Heart right ventricle (tissue), 16 donors: ENCODE data around the gene AKAP11. TPM values are rescaled to one million over a fixed set of nuclear protein-coding genes. Genes with fewer than 3 reads are reported as not detected.

ENCODE experiments used
- ATAC-seq, 8 donors: fragments of 200-7000 bp; cut with Tn5 transposase; one replicate each; pipeline ENCODE4 v1.9.1; 2020; ENCODE audit warnings: mild to moderate bottlenecking in 8 of 8, moderate library complexity in 8 of 8, moderate number of reproducible peaks in 1 of 8
- DNase-seq, 2 donors: peaks; one replicate each; pipeline ENCODE4 v3.0.0-alpha.2; 2020
- H3K27ac ChIP-seq, 10 donors: fragments of 200-600 bp; sonication (generic) in 2 of 10; one replicate each; pipeline versions ENCODE4 v1.5.0 to v1.8.0; 2020 to 2022; ENCODE audit warnings: mild to moderate bottlenecking in 3 of 10
- H3K27me3 ChIP-seq, 7 donors: fragments of 200-600 bp; one replicate each; pipeline ENCODE4 v1.8.0; 2021 to 2022; ENCODE audit warnings: mild to moderate bottlenecking in 2 of 7
- H3K36me3 ChIP-seq, 9 donors: fragments of 200-600 bp; sonication (generic) in 1 of 9; one replicate each; pipeline versions ENCODE4 v1.5.0 to v1.8.0; 2020 to 2022; ENCODE audit warnings: mild to moderate bottlenecking in 2 of 9
- H3K4me1 ChIP-seq, 9 donors: fragments of 200-600 bp; sonication (generic) in 1 of 9; one replicate each; pipeline versions ENCODE4 v1.5.0 to v1.8.0; 2020 to 2022; ENCODE audit warnings: mild to moderate bottlenecking in 4 of 9
- H3K4me3 ChIP-seq, 10 donors: fragments of 200-600 bp; sonication (generic) in 2 of 10; one replicate each; pipeline versions ENCODE4 v1.5.0 to v1.8.0; 2020 to 2022; ENCODE audit warnings: mild to moderate bottlenecking in 7 of 10, moderate library complexity in 2 of 10
- H3K9me3 ChIP-seq, 11 donors: fragments of 200-600 bp in 10 of 11; sonication (generic) in 2 of 11; one replicate each; pipeline versions ENCODE4 v1.5.0 to v1.8.0; 2013 to 2022; ENCODE audit warnings: mild to moderate bottlenecking in 2 of 11, control low read depth in 1 of 11, moderate library complexity in 1 of 11
- CTCF ChIP-seq, 9 donors: fragments of 200-600 bp; sonication (generic) in 2 of 9; IDR thresholded peaks; one replicate each; pipeline versions ENCODE4 v1.5.0 to v1.8.0; 2021 to 2022; ENCODE audit warnings: antibody characterized with exemption in 9 of 9, mild to moderate bottlenecking in 5 of 9, moderate library complexity in 1 of 9
- WGBS, 2 donors: extraction: QIAGEN DNeasy Blood & Tissue Kit; methylation state at CpG; one replicate each; pipeline ENCODE4 v1.1.7; 2013; ENCODE audit warnings: inconsistent platforms in 1 of 2; 5-methylcytosine and 5-hydroxymethylcytosine counted together
- intact Hi-C, 10 donors: fragments of 100-400 bp; cut with DNase I; formaldehyde crosslinking; loops; one replicate each; pipeline versions ENCODE4 v1.11.1 to v1.14.2; 2022
- polyA plus RNA-seq, 2 donors: library from polyadenylated mRNA; stranded (reverse); fragments of 200-250 nt; gene quantifications; one replicate each; pipeline ENCODE4 v1.2.3, GENCODE V29; 2013
- total RNA-seq, 10 donors: library from RNA; stranded (reverse); fragmentation: NEBNext Ultra II Directional in 3 of 10; extraction: Animal tissue kit (Norgen Biotek cat#: 25700) in 3 of 10; gene quantifications; one replicate each; pipeline versions ENCODE4 v1.2.1 to v1.2.4, GENCODE V29; 2021 to 2023
- donor health status: Arrhythmogenic right ventricular cardiomyopathy.
- donor health status: ischemic (EF 13 %, LVEDD 7.1; RV severe dilation, severe dysfunction).
- donor health status: healthy with polysubstance abuse.
- donor health status: DM: no; HTN: yes; CAD: no.
- donor health status: DM: no; HTN: no; CAD: no.
- donor health status: ischemic (EF 25% LVEDD 6.9; RV normal size, moderate dysfunction).
- donor health status: ischemic (EF 25% LVEDD 5.7; RV mildly dilated, moderate dysfunction).
- donor health status: healthy.
- donor health status: DM: yes; HTN: yes; CAD: no.
- donor health status: Ischemic cardiomyopathy.
- donor health status: ischemic (EF 35%, LVEDD 5.7; RV mildly dilated, moderate dysfunction).
- donor health status: nonischemic (EF 11% LVEDD 7.7; RV severe dilation, severe dysfunction).
- donor health status: DM: yes; HTN: yes; CAD: no.
- donor health status: PGD.
- donor health status: ischemic (EF 29% LVEDD 5.4; RV normal size, mild dysfunction).
- donor health status: nonischemic (EF 23%, LVEDD 6.1; RV moderate dilation, normal function).

The AKAP11 gene
- total and polyA plus RNA-seq, 12 donors, result 3.6 to 36.2 (median 28.1) TPM

GRCh38 chr13:42228527-42228926 is 43.4 kb upstream of the AKAP11 start:
- WGBS, 2 donors, result 97% methylated on average over 1 of the region's 1 CpG
- H3K4me1 ChIP-seq, result no peaks in the 10 kb centered on the region
- intact Hi-C loops, result no loop called here
- TF ChIP-seq CTCF (IDR thresholded peaks at IDR 0.05), result no peak
- H3K27ac ChIP-seq, result no peak overlapping the region
- peaks cover 0 to 57% (median 5%) of the 10 kb centered on the region in 9 donors for H3K36me3 ChIP-seq
- no peak overlapping the region for H3K4me3 ChIP-seq
- H3K9me3 ChIP-seq, result no peaks in the 10 kb centered on the region
- ATAC-seq (no peak), DNase-seq (no peak)
- H3K27me3 ChIP-seq, result no peaks in the 10 kb centered on the region

GRCh38 chr13:42229287-42229686 is 42.7 kb upstream of the AKAP11 start:
- no peak for ATAC-seq
- no peaks in the 10 kb centered on the region for H3K4me1 ChIP-seq
- H3K27me3 ChIP-seq, result no peaks in the 10 kb centered on the region
- no peak overlapping the region for H3K27ac ChIP-seq
- no peak for DNase-seq
- no peaks in the 10 kb centered on the region for H3K9me3 ChIP-seq
- intact Hi-C loops, result no loop called here
- no peak for TF ChIP-seq CTCF (IDR thresholded peaks at IDR 0.05)
- no peak overlapping the region for H3K4me3 ChIP-seq
- WGBS, 2 donors, result 94 to 95% methylated on average over 3 of the region's 3 CpGs
- H3K36me3 ChIP-seq, result peaks cover 0 to 53% (median 5%) of the 10 kb centered on the region in 9 donors

- Histone ChIP-seq H3K4me1 (no peaks in the 10 kb centered on the region), H3K27ac (no peak overlapping the region), H3K4me3 (no peak overlapping the region), H3K27me3 (no peaks in the 10 kb centered on the region), H3K9me3 (no peaks in the 10 kb centered on the region), H3K36me3 (peaks cover 0 to 26% (median 0%) of the 10 kb centered on the region in 9 donors)
- intact Hi-C loops, result no loop called here
- no peak for ATAC-seq
- WGBS, 2 donors, result 94 to 98% methylated on average over 4 of the region's 4 CpGs
- DNase-seq, result no peak
- TF ChIP-seq CTCF (IDR thresholded peaks at IDR 0.05), result no peak
Measured at GRCh38 chr13:42232671-42233070, 39.3 kb upstream of the AKAP11 start.

- peaks cover 0 to 26% (median 0%) of the 10 kb centered on the region in 9 donors for H3K36me3 ChIP-seq
- intact Hi-C loops, result no loop called here
- H3K4me3 ChIP-seq, result no peak overlapping the region
- H3K4me1 ChIP-seq, result no peaks in the 10 kb centered on the region
- H3K27ac ChIP-seq, result no peak overlapping the region
- no peak for TF ChIP-seq CTCF (IDR thresholded peaks at IDR 0.05)
- ATAC-seq (no peak), DNase-seq (no peak)
- H3K9me3 ChIP-seq, result no peaks in the 10 kb centered on the region
- WGBS, 2 donors, result 68 to 79% methylated on average over 1 of the region's 1 CpG
- no peaks in the 10 kb centered on the region for H3K27me3 ChIP-seq
Measured at GRCh38 chr13:42233726-42234125, 38.2 kb upstream of the AKAP11 start.
